ENCODE data around the gene IYD.

- TF ChIP-seq EZH2phosphoT487 (IDR thresholded peaks at IDR 0.05; ENCODE audit: borderline replicate concordance, low read depth, low read length) (no peak), CTCF (conservative IDR thresholded peaks at IDR 0.05; ENCODE audit: low read length) (peak; percentile 98)
These were observed 49.4 kb downstream of the IYD start for GRCh38 chr6:150417899-150418826.

Data from OCI-LY7 (cell line).